Keratinocyte (primary cell): ENCODE data around the gene ENO1. TPM values are rescaled to one million over a fixed set of nuclear protein-coding genes. Genes with fewer than 3 reads are reported as not detected.

Source experiments
- DNase-seq: peaks from one replicate; pipeline ENCODE4 v3.0.0-alpha.2; 2011; ENCODE audit warnings: low read depth, missing footprints, low spot score
- FAIRE-seq: peaks from 2 replicates; lab custom pipeline; 2011; peaks lifted over from hg19 to GRCh38; lab: Jason Lieb, UNC
- H2AFZ ChIP-seq: 2 replicates; pipeline ENCODE4 v1.6.0; 2012; ENCODE audit warnings: low read length, control low read depth, inconsistent platforms; ENCODE audit not compliant: control insufficient read depth
- H3K27ac ChIP-seq: 2 replicates; pipeline ENCODE4 v1.5.1; 2011; ENCODE audit warnings: low read length; ENCODE audit not compliant: control insufficient read depth, insufficient read depth
- H3K27me3 ChIP-seq: 3 replicates; pipeline ENCODE4 v1.6.0; 2011; ENCODE audit warnings: low read length; ENCODE audit not compliant: control insufficient read depth, insufficient read depth; ENCODE audit errors: extremely low read depth
- H3K36me3 ChIP-seq, 2 experiments: 2 replicates in 1 of 2; 3 replicates in 1 of 2; pipeline ENCODE4 v1.5.1; 2011; ENCODE audit warnings: low read length in 2 of 2, mild to moderate bottlenecking in 1 of 2; ENCODE audit not compliant: control insufficient read depth in 2 of 2, insufficient read depth in 2 of 2; ENCODE audit errors: extremely low read depth in 1 of 2
- H3K4me1 ChIP-seq: 3 replicates; pipeline ENCODE4 v1.5.1; 2011; ENCODE audit warnings: low read length; ENCODE audit not compliant: control insufficient read depth, insufficient read depth; ENCODE audit errors: extremely low read depth
- H3K4me2 ChIP-seq: 3 replicates; pipeline ENCODE4 v1.6.0; 2011; ENCODE audit warnings: low read depth, low read length; ENCODE audit not compliant: control insufficient read depth, insufficient read depth; ENCODE audit errors: extremely low read depth
- H3K4me3 ChIP-seq, 3 experiments: fragments of 200-600 bp in 1 of 3; sonication (generic) in 1 of 3; 2 replicates in 2 of 3; 3 replicates in 1 of 3; pipeline ENCODE4 v1.5.1; 2011 to 2016; ENCODE audit warnings: low read length in 3 of 3, mild to moderate bottlenecking in 3 of 3, control low read depth in 2 of 3, inconsistent platforms in 1 of 3, low read depth in 1 of 3, mixed read lengths in 1 of 3, mixed run types in 1 of 3, moderate library complexity in 1 of 3; ENCODE audit not compliant: control insufficient read depth in 2 of 3, insufficient read depth in 2 of 3; ENCODE audit errors: extremely low read depth in 1 of 3
- H3K79me2 ChIP-seq: 2 replicates; pipeline ENCODE4 v1.6.0; 2012; ENCODE audit warnings: low read length; ENCODE audit not compliant: control insufficient read depth, insufficient read depth
- H3K9ac ChIP-seq: 3 replicates; pipeline ENCODE4 v1.6.0; 2011; ENCODE audit warnings: low read length; ENCODE audit not compliant: control insufficient read depth, insufficient read depth; ENCODE audit errors: extremely low read depth
- H3K9me1 ChIP-seq: 3 replicates; pipeline ENCODE4 v1.6.0; 2011; ENCODE audit warnings: low read length; ENCODE audit not compliant: control insufficient read depth, insufficient read depth; ENCODE audit errors: extremely low read depth
- H3K9me3 ChIP-seq: 2 replicates; pipeline ENCODE4 v1.5.1; 2012; ENCODE audit warnings: low read depth, low read length; ENCODE audit not compliant: control insufficient read depth
- H4K20me1 ChIP-seq: 3 replicates; pipeline ENCODE4 v1.6.0; 2011; ENCODE audit warnings: low read length; ENCODE audit not compliant: control insufficient read depth, insufficient read depth; ENCODE audit errors: extremely low read depth
- CTCF ChIP-seq, 3 experiments: IDR thresholded peaks in 1 of 3; conservative IDR thresholded peaks in 1 of 3; optimal IDR thresholded peaks in 1 of 3; 2 replicates in 2 of 3; 3 replicates in 1 of 3; pipeline versions ENCODE3 to v1.5.1; 2011; ENCODE audit warnings: low read length in 3 of 3, mild to moderate bottlenecking in 3 of 3, moderate library complexity in 2 of 3, control low read depth in 1 of 3, inconsistent platforms in 1 of 3; ENCODE audit not compliant: insufficient read depth in 2 of 3; ENCODE audit errors: extremely low read depth in 1 of 3
- EZH2 ChIP-seq: IDR thresholded peaks from one replicate; pipeline ENCODE4 v1.6.1; 2012; ENCODE audit warnings: inconsistent platforms, mild to moderate bottlenecking, low read length, moderate library complexity
- dilution Hi-C: fragments of 300-500 bp; cut with MboI; formaldehyde crosslinking; loops from one replicate; pipeline ENCODE4 v1.7.0; 2020; ENCODE audit warnings: low sequenced_read_pairs; ENCODE audit not compliant: extremely low pct_ligation_motif_present
- polyA plus RNA-seq, 5 experiments: library from polyadenylated mRNA; depleted of rRNA in 3 of 5; stranded (reverse) in 3 of 5; stranded (forward) in 1 of 5; unstranded in 1 of 5; fragments of >200 nt; gene quantifications; 1 replicate in 1 of 5; 2 replicates in 3 of 5; 3 replicates in 1 of 5; pipeline versions ENCODE4 v1.2.1 to v1.2.3, GENCODE V29; 2011 to 2012; ENCODE audit warnings: missing spikeins in 2 of 5, low read depth in 1 of 5, low replicate concordance in 1 of 5

The ENO1 gene
- polyA plus RNA-seq, 1 donor (not counting 4 experiments of a cell fraction or from before 2014, with no cell fraction given) = 1,908 TPM

GRCh38 chr1:8846263-8846662, 32.2 kb downstream of the ENO1 start:
- H3K36me3 ChIP-seq = no peaks in the 10 kb centered on the region
- H3K79me2 ChIP-seq = no peaks in the 10 kb centered on the region
- no peaks in the 10 kb centered on the region for H4K20me1 ChIP-seq
- DNase-seq = no peak
- no peak for FAIRE-seq
- no peak overlapping the region for H2AFZ ChIP-seq
- H3K27me3 ChIP-seq = peaks cover 8% of the 10 kb centered on the region
- dilution Hi-C loops = no loop called here
- no peaks in the 10 kb centered on the region for H3K9me1 ChIP-seq
- H3K9ac ChIP-seq = no peak overlapping the region
- no peak overlapping the region for H3K4me3 ChIP-seq
- no peak overlapping the region for H3K4me2 ChIP-seq
- TF ChIP-seq CTCF (optimal IDR thresholded peaks at IDR 0.05 in 1 of 3, IDR thresholded peaks at IDR 0.05 in 1 of 3, conservative IDR thresholded peaks at IDR 0.05 in 1 of 3; ENCODE audit: extremely low read depth in 1 of 3, insufficient read depth in 2 of 3, low read length in 3 of 3) (no peak), EZH2 (no peak)
- no peak overlapping the region for H3K27ac ChIP-seq
- H3K9me3 ChIP-seq = peaks cover 3% of the 10 kb centered on the region
- H3K4me1 ChIP-seq = no peaks in the 10 kb centered on the region

GRCh38 chr1:8845104-8846097, 33.1 kb downstream of the ENO1 start:
- FAIRE-seq (no peak), DNase-seq (no peak)
- H3K9me1 ChIP-seq = no peaks in the 10 kb centered on the region
- no peak overlapping the region for H3K27ac ChIP-seq
- no peaks in the 10 kb centered on the region for H4K20me1 ChIP-seq
- no peaks in the 10 kb centered on the region for H3K4me1 ChIP-seq
- H3K9me3 ChIP-seq = peaks cover 3% of the 10 kb centered on the region
- no peaks in the 10 kb centered on the region for H3K79me2 ChIP-seq
- H3K27me3 ChIP-seq = peaks cover 8% of the 10 kb centered on the region
- H3K4me2 ChIP-seq = no peak overlapping the region
- dilution Hi-C loops = no loop called here
- no peak for TF ChIP-seq EZH2
- no peak for TF ChIP-seq CTCF (optimal IDR thresholded peaks at IDR 0.05 in 1 of 3, IDR thresholded peaks at IDR 0.05 in 1 of 3, conservative IDR thresholded peaks at IDR 0.05 in 1 of 3; ENCODE audit: extremely low read depth in 1 of 3, insufficient read depth in 2 of 3, low read length in 3 of 3)
- H3K4me3 ChIP-seq = no peak overlapping the region
- no peak overlapping the region for H2AFZ ChIP-seq
- H3K9ac ChIP-seq = no peak overlapping the region
- no peaks in the 10 kb centered on the region for H3K36me3 ChIP-seq
